Stimulated activated CD4-positive, alpha-beta T cell treated with anti-CD3 and anti-CD28 coated beads, Interleukin-2, amount 100 ng/mL, for 4 hours (primary cell): Measurements from ENCODE around the gene PRDX5.

Experiments
- DNase-seq: peaks from one replicate; pipeline ENCODE4 v3.0.0-alpha.2; 2020; ENCODE audit warnings: low read depth

The PRDX5 gene

DNA sequence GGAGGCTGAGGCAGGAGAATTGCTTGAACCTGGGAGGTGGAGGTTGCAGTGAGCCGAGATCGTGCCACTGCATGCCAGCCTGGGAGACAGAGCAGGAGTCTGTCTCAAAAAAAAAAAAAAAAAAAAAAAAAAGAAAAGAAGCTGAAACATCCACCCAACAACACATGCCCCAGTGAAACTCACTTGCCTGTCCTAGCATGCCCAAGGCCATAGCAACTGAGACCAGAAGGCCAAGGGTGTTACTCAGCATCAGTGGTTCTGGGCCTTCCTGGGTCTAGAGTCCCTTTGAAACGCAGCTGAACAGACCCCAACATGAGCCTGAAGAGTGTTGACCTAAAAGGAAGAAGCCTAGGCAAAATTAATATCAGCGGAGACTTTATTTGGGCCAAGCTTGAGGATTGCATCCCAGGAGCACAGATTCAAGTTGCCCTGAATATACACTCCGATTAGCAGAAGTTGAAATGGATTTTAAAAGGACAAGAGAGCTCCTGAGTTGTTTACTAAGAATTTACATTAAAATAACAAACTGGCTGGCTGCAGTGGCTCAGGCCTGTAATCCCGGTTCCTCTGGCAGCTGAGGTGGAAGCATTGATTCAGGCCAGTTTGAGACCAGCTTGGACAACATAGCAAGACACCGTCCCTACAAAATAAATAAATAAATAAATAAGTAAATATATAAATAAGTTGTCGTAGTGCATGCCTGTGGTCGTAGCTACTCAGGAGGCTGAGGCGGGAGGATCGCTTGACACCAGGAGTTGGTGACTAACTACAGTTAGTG is 7.0 kb downstream of the PRDX5 start:
- DNase-seq = no peak

GRCh38 chr11:64327375-64327774 is 9.5 kb downstream of the PRDX5 start:
- DNase-seq = no peak

DNA sequence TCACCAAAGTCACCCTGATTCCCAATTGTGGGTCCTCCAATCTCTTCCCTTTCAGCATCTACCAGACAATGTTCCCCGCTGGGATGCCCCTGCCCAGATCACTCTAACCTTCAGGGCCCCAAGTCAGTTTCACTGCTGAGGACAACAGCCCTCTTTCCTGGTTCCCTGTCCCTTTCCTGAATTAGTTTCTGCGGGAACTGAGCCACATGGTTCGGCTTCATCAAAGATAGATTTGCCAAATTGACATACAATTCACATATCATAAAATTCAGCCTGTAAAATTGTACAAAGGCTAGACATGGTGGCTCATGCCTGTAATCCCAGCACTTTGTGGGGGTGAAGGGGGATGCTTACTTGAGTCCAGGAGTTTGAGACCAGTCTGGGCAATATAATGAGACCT is 10.1 kb downstream of the PRDX5 start:
- DNase-seq = no peak

DNA sequence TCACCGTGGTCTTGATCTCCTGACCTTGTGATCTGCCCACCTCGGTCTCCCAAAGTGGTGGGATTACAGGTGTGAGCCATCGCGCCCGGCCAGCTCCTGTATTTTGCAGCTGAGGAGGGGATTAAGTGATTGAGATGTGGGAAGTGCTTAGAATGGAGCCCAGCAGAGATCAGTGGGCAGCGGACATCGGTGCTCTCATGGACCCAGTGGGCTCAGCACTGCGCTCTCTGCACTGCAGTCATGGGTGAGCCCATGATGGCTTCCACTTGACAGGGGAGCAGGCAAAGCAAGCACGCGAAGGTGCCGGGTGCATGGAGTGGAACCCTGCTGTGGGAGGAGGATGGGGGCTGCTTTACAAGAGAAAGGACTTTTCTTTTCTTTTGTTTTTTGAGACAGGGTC is 13.0 kb downstream of the PRDX5 start:
- no peak for DNase-seq

GRCh38 chr11:64331569-64332371 is 13.8 kb downstream of the PRDX5 start:
- DNase-seq = peak; percentile 36

DNA sequence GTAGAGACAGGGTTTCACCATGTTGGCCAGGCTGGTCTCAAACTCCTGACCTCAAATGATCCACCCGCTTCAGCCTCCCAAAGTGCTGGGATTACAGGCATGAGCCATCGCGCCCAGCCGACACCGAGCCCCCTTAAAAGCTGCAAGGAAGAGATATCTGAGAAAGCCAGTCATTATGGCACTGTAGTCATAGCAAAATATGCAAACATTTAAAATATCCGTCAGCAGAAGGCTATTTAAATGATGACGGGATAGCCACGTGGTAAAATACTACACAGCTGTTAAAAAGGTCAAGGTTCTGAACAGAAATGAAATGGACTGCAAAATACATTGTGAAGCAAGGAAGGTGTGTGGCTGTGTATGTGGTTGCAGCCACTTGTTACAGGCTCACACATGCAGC is 15.6 kb downstream of the PRDX5 start:
- DNase-seq = no peak

GRCh38 chr11:64334764-64335735 is 17.1 kb downstream of the PRDX5 start:
- no peak for DNase-seq

- no peak for DNase-seq
These were observed 19.8 kb downstream of the PRDX5 start for GRCh38 chr11:64337538-64338249.

DNA sequence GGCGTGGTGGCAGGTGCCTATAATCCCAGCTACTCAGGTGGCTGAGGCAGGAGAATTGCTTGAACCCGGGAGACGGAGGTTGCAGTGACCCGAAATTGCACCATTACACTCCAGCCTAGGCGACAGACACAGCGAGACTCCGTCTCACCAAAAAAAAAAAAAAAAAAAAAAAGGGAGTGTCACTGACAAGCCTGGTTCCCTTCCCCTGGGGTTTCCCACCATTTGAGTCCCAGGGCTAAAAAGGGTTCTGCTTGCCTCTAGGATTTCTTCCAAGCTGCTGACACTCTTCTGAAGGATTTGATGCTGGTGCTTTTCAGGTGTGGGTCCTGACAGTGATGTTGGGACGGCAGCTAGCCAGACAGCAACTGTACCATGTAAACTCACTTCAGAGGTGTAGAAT is 20.8 kb downstream of the PRDX5 start:
- DNase-seq = no peak

GRCh38 chr11:64339286-64339685 is 21.4 kb downstream of the PRDX5 start:
- no peak for DNase-seq

GRCh38 chr11:64339754-64340408 is 22.0 kb downstream of the PRDX5 start, which contains the start of gene CCDC88B:
CCDC88B (plus strand) TSS chr11:64340204; CDS start chr11:64340267, 63 bp downstream.
- peak; percentile 66 for DNase-seq

DNA sequence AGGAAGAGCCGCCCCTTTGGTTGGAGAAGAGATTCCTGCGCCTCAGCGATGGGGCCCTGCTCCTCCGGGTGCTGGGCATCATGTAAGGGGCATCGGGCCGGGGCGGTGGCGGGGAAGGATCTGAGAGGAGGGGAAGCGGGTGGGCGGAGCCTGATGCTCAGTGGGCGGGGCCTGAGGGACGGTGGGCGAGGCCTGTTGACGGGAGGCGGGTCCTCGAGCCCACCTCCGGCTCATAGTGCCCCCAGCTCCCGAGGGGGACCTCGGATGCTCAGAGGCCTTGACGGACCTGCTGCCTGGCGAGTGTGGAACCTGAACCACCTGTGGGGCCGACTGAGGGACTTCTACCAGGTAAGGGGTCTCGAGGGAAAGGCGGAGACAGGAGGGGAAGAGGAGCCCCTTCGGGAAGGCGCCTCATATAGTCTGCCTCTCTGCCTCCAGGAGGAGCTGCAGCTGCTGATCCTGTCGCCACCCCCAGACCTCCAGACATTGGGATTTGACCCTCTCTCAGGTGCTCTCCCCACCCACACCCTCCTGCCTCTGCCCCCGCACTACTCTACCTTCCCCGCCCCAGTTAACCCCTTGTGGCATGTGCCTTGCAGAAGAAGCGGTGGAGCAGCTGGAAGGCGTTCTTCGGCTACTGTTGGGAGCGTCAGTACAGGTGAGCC is 22.9 kb downstream of the PRDX5 start:
- peak; percentile 62 for DNase-seq

DNA sequence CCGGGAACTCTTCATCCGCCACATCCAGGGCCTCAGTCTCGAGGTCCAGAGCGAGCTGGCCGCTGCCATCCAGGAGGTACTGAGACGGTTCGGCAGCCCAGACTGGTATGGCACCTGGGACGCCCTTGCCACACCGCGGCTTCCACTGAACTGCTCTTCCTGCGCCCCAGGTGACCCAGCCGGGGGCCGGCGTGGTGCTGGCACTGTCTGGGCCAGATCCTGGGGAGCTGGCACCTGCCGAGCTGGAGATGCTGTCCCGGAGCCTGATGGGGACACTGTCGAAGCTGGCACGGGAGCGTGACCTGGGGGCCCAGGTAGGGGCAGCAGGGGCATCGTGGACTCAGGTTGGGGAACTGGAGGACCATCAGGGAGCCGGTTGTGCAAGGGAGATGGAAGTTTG is 23.5 kb downstream of the PRDX5 start:
- DNase-seq = no peak

GRCh38 chr11:64341851-64342791 is 24.2 kb downstream of the PRDX5 start:
- DNase-seq = peak; percentile 82

DNA sequence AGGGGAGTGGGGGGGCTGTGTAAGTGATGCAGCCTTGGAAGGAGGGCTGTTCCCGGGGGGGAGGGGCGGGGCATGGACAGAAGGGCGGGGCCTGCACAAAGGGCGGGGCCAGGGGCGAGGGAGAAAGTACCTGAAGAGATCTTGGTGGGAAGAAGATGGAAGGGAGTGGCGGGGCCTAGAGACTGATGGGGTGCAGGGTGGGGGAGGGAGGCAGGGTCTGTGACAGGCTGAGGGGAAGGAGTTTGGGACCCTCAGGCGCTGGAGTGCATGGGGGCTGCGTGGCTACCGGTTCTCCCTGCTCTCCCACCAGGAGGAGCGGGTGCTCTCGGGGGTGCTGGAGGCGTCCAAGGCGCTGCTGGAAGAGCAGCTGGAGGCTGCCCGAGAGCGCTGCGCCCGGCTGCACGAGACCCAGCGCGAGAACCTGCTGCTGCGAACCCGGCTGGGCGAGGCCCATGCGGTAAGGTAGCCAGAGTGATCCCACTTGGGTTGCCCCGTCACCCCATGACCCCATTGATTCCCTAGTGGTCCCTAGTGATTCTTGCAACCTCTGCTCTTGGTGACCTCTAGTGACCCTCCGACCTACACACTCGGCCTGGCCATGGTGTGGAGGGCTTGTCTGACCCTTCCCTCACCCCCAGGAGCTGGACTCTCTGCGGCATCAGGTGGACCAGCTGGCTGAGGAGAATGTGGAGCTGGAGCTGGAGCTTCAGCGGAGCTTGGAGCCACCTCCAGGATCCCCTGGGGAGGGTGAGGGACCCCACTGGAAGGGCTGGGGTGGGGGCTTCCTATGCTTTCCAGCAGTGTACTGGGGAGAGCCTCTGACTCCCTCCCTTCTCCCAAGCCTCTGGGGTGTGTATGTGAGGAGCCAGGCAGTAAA is 25.2 kb downstream of the PRDX5 start:
- no peak for DNase-seq

- DNase-seq = no peak
These were observed 26.0 kb downstream of the PRDX5 start for GRCh38 chr11:64343767-64344559.

DNA sequence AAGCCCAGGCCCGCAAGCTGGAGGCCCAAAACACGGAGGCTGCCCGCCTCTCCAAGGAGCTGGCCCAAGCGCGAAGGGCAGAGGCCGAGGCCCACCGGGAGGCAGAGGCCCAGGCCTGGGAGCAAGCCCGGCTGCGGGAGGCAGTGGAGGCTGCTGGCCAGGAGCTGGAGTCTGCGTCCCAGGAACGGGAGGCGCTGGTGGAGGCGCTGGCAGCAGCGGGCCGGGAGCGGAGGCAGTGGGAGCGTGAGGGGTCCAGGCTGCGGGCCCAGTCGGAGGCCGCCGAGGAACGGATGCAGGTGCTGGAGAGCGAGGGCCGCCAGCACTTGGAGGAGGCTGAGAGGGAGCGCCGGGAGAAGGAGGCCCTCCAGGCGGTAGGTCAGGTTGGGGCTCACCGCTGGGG is 26.9 kb downstream of the PRDX5 start:
- no peak for DNase-seq
